ENCODE results near the gene DRD1. TPM values are rescaled to one million over a fixed set of nuclear protein-coding genes. Genes with fewer than 3 reads are reported as not detected.

The DRD1 gene
- total RNA-seq, result 0.07 TPM in 1 of 2 replicates, not detected in the other

GRCh38 chr5:175444060-175444904 is at the start of gene DRD1:
Gene DRD1 (minus strand): TSS chr5:175444182. CDS start chr5:175443099, 1,083 bp downstream.
- Mint-ChIP-seq H3K4me3 (peak within 1 kb of the TSS; percentile 68), H3K36me3 (ENCODE audit: low read depth) (no peaks in the 10 kb centered on the region), H3K4me1 (peaks cover 5% of the 10 kb centered on the region), H3K27me3 (peaks cover 76% of the 10 kb centered on the region), H3K27ac (no peak within 1 kb of the TSS), H3K9me3 (no peaks in the 10 kb centered on the region)
- peak; percentile 86 for DNase-seq
- intact Hi-C loops (cut with micrococcal nuclease), result loop anchor here (2.0 kb wide), 1 partner anchor 493 kb away; no protein-coding TSS in a partner anchor

DNA sequence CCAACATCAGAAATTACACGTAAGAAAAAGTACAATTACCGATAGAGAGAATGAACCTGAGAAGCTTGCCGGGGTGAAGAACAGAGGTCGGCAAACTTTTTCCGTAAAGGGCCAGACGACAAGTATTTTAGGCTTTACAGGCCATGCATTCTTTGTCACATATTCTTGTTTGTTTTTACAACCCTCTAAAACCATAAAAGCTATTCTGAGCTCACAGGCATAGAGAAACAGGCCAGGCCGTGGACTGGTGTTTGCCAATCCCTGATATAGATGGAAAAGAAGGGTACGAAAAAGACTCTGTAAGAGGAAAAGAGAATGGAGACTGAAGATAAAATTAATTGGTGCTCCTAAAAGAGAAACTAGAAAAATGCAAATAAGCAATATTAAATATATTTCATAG is 49.7 kb upstream of the DRD1 start:
- intact Hi-C loops (cut with micrococcal nuclease), result no loop called here
- Mint-ChIP-seq H3K27me3 (no peaks in the 10 kb centered on the region), H3K36me3 (ENCODE audit: low read depth) (peaks cover 59% of the 10 kb centered on the region), H3K9me3 (peaks cover 3% of the 10 kb centered on the region), H3K4me1 (peaks cover 35% of the 10 kb centered on the region), H3K4me3 (no peak overlapping the region), H3K27ac (peak overlapping the region; percentile 58)
- no peak for DNase-seq

GRCh38 chr5:175493260-175493659 is 49.3 kb upstream of the DRD1 start:
- Mint-ChIP-seq H3K9me3 (peaks cover 3% of the 10 kb centered on the region), H3K36me3 (ENCODE audit: low read depth) (peaks cover 62% of the 10 kb centered on the region), H3K4me1 (peaks cover 38% of the 10 kb centered on the region), H3K27me3 (no peaks in the 10 kb centered on the region), H3K27ac (no peak overlapping the region), H3K4me3 (no peak overlapping the region)
- intact Hi-C loops (cut with micrococcal nuclease), result no loop called here
- no peak for DNase-seq

GRCh38 chr5:175491223-175491622 is 47.2 kb upstream of the DRD1 start:
- no peak for DNase-seq
- Mint-ChIP-seq H3K9me3 (peaks cover 3% of the 10 kb centered on the region), H3K27me3 (no peaks in the 10 kb centered on the region), H3K36me3 (ENCODE audit: low read depth) (peaks cover 67% of the 10 kb centered on the region), H3K4me1 (peaks cover 44% of the 10 kb centered on the region), H3K27ac (no peak overlapping the region), H3K4me3 (no peak overlapping the region)
- intact Hi-C loops (cut with micrococcal nuclease), result no loop called here

DNA sequence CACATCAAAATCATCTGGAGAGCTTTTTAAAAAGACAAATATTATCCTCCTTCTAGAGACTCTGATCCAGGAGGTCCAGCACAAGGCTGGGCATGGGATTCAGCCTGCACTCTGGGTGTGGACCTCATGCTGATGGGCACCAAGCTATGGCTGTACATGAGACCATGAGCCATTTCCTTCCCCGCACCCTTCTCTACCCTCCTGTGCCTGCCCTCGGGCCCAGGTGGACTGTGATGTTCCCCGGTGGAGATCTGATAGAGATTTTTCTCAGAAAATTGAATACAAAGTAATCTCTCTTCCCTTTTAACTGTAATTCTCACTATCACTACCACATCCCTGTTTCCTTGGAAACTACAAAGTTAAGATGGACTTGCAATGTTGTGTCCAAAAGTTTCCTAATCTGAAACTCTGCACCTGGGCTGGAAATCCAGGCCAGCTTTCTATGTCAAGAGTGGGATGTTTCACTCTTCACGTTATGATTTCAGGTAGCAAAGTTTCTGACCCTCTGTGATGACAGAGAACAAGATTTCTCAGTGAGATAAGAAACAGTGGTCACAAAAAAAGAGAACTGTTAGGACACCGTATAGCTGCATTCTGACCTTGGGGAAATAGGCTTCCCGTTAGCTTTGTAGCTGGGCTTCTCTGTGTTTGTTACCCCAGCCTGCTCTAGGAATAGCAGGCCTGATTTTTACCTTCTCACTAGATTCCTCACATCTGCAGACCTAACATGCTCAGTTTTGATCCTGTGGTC is 45.9 kb upstream of the DRD1 start:
- Mint-ChIP-seq H3K4me3 (peak overlapping the region; percentile 4), H3K27ac (peak overlapping the region; percentile 17), H3K9me3 (peaks cover under 1% of the 10 kb centered on the region), H3K27me3 (no peaks in the 10 kb centered on the region), H3K36me3 (ENCODE audit: low read depth) (peaks cover 74% of the 10 kb centered on the region), H3K4me1 (peaks cover 53% of the 10 kb centered on the region)
- intact Hi-C loops (cut with micrococcal nuclease), result no loop called here
- DNase-seq, result no peak

DNA sequence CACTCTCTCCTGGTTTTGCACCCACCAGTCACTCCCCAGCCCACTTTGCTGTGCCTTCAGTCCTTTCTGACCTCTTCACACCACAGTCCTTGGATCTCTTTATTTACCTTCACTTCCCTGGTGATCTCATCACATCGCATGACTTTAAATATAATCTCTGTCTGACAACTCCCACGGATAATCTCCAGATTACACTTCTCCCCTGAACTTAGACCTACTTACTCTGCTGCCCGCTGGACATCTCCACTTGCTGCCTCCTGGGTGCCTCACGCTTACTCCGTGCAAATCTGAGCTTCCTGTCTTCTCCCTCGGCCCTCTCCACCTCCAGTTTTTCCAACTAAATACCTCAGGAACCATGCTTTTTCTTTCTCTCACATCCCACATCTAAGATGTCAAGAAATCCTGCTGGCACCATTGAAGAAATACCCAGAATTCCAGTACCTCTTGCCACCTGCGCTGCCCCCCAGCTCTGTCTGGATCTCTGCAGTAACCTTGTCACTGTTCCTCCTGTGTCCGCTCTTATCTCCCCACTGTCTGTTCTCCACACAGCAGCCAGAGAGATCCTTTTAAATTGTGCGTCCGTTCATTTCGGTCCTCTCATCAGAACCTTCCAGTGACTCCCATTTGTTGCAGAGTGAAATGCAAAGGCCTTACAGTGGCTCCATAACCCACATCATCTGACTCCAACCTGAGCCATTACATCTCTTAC is 43.7 kb upstream of the DRD1 start:
- Mint-ChIP-seq H3K4me3 (peak overlapping the region; percentile 20), H3K9me3 (no peaks in the 10 kb centered on the region), H3K36me3 (ENCODE audit: low read depth) (peaks cover 77% of the 10 kb centered on the region), H3K4me1 (peaks cover 64% of the 10 kb centered on the region), H3K27ac (peak overlapping the region; percentile 39), H3K27me3 (no peaks in the 10 kb centered on the region)
- intact Hi-C loops (cut with micrococcal nuclease), result no loop called here
- DNase-seq, result no peak

DNA sequence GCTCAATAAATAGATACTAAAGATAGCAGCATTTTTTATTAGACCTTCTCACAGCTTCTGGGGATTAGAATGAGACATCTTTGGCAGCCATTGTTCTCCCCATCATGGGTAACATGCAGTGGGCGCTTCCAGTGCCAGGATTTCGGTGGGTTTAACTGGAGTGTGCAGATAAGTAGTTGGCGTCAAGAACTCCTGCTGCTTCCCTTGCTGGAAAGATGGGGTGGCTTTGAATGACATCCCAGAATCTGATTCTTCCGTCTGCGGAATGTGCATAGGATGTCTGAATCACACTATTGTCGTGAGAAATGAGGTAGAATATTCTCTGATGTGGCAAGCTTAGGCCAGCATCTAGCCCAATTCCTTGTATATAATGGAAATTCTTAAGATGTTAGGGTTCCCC is 41.6 kb upstream of the DRD1 start:
- no peak overlapping the region for H3K4me3 Mint-ChIP-seq
- intact Hi-C loops (cut with micrococcal nuclease), result no loop called here
- H3K9me3 Mint-ChIP-seq, result no peaks in the 10 kb centered on the region
- no peaks in the 10 kb centered on the region for H3K27me3 Mint-ChIP-seq
- peaks cover 77% of the 10 kb centered on the region for H3K4me1 Mint-ChIP-seq
- peak overlapping the region; percentile 55 for H3K27ac Mint-ChIP-seq
- no peak for DNase-seq
- peaks cover 86% of the 10 kb centered on the region for H3K36me3 Mint-ChIP-seq (ENCODE audit: low read depth)

GRCh38 chr5:175484829-175485228 is 40.8 kb upstream of the DRD1 start:
- H3K9me3 Mint-ChIP-seq, result no peaks in the 10 kb centered on the region
- H3K27me3 Mint-ChIP-seq, result no peaks in the 10 kb centered on the region
- H3K4me3 Mint-ChIP-seq, result peak overlapping the region; percentile 5
- H3K4me1 Mint-ChIP-seq, result peaks cover 83% of the 10 kb centered on the region
- DNase-seq, result no peak
- intact Hi-C loops (cut with micrococcal nuclease), result no loop called here
- peaks cover 88% of the 10 kb centered on the region for H3K36me3 Mint-ChIP-seq (ENCODE audit: low read depth)
- peak overlapping the region; percentile 18 for H3K27ac Mint-ChIP-seq

GRCh38 chr5:175484322-175484721 is 40.3 kb upstream of the DRD1 start:
- H3K9me3 Mint-ChIP-seq, result no peaks in the 10 kb centered on the region
- H3K27ac Mint-ChIP-seq, result peak overlapping the region; percentile 31
- H3K36me3 Mint-ChIP-seq (ENCODE audit: low read depth), result peaks cover 89% of the 10 kb centered on the region
- no peaks in the 10 kb centered on the region for H3K27me3 Mint-ChIP-seq
- peaks cover 82% of the 10 kb centered on the region for H3K4me1 Mint-ChIP-seq
- no peak for DNase-seq
- intact Hi-C loops (cut with micrococcal nuclease), result no loop called here
- peak overlapping the region; percentile 5 for H3K4me3 Mint-ChIP-seq

DNA sequence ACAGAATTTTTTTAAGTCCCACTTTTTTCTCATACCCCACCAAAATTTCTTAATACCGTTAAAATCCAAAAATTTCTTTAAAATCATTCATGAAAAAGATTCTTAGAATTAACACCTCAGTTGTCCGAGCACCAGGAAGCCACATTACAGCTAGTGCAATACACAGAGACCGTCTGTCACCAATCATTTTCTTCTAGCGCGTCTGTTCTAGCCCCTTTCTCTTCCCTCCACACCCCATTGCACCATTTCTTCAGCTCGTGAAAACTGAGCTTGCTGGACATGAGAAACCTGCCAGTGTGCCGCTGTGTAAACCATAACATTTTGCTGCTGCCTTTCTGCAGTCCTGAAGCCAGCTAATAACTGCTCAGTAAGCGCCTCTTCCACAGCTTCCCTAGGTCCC is 39.4 kb upstream of the DRD1 start:
- peaks cover 72% of the 10 kb centered on the region for H3K4me1 Mint-ChIP-seq
- intact Hi-C loops (cut with micrococcal nuclease), result no loop called here
- no peaks in the 10 kb centered on the region for H3K27me3 Mint-ChIP-seq
- no peak for DNase-seq
- peak overlapping the region; percentile 70 for H3K27ac Mint-ChIP-seq
- H3K36me3 Mint-ChIP-seq (ENCODE audit: low read depth), result peaks cover 87% of the 10 kb centered on the region
- H3K9me3 Mint-ChIP-seq, result no peaks in the 10 kb centered on the region
- H3K4me3 Mint-ChIP-seq, result peak overlapping the region; percentile 95

DNA sequence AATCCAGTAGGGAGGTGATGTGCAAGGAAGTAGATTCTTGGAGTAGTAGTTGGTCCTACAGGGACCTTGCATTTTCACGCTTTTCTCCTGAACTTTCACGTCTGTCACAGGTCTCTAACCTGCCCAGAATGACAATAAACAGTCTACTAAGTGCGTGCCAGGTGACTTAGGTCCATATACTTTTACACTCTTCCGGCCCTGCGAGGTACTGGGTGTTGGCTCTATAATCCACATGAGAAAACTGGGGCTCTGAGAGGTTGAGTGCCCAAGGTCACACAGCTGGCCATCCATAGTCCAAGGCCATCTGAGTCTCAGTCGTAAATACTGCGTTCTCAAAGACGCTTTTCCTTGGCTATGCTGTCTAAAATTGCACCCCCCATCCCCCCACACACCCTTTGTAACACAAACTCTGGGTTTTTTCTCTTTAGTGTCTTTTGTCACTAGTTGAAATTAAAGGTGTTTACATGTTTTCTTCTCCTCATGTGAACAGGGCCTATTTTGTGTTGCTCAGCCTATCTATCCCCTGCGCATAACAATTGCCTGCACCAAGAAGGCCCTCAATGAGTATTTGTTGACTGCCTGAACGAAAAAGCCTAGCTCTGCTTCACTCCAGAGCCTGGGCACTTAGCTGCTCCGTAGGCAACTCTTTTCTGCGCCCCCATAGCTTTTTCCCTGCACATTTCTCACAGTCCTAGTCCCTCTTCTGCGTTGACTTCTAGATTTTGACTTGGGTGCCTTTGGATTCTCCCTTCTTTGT is 35.3 kb upstream of the DRD1 start:
- intact Hi-C loops (cut with micrococcal nuclease), result loop anchor here (2.0 kb wide), 1 partner anchor 15 kb away; no protein-coding TSS in a partner anchor
- Mint-ChIP-seq H3K36me3 (ENCODE audit: low read depth) (peaks cover 51% of the 10 kb centered on the region), H3K27ac (peak overlapping the region; percentile 94), H3K9me3 (peaks cover 3% of the 10 kb centered on the region), H3K4me1 (peaks cover 55% of the 10 kb centered on the region), H3K27me3 (peaks cover 6% of the 10 kb centered on the region), H3K4me3 (peak overlapping the region; percentile 95)
- DNase-seq, result no peak

GRCh38 chr5:175478384-175479124 is 34.6 kb upstream of the DRD1 start, which contains the start of gene SFXN1:
Gene SFXN1 (plus strand): TSS chr5:175478560. CDS start chr5:175492104, 13,544 bp downstream.
- Mint-ChIP-seq H3K36me3 (ENCODE audit: low read depth) (peaks cover 44% of the 10 kb centered on the region), H3K9me3 (peaks cover 3% of the 10 kb centered on the region), H3K27ac (peak within 1 kb of the TSS; percentile 94), H3K27me3 (peaks cover 11% of the 10 kb centered on the region), H3K4me1 (peaks cover 49% of the 10 kb centered on the region), H3K4me3 (peak within 1 kb of the TSS; percentile 95)
- DNase-seq, result peak; percentile 96
- intact Hi-C loops (cut with micrococcal nuclease), result loop anchor here (1.0 to 2.0 kb wide), 3 partner anchors 14 to 179 kb away; no protein-coding TSS in a partner anchor
